HL-60 (cell line): Measurements from ENCODE around the gene UNK.

Experiments
- DNase-seq, 2 experiments: peaks; one replicate each; pipeline ENCODE4 v3.0.0-alpha.2; 2010 to 2020; ENCODE audit warnings: low read depth in 1 of 2, low spot score in 1 of 2
- H3K27ac ChIP-seq: fragments of 250-450 bp; sonication (Bioruptor Pico); replicated peaks from 2 replicates; pipeline ENCODE4 v1.5.1; 2020; ENCODE audit warnings: mild to moderate bottlenecking, moderate library complexity
- H3K27me3 ChIP-seq: fragments of 250-450 bp; sonication (Bioruptor Pico); 2 replicates; pipeline ENCODE4 v1.5.1; 2021; ENCODE audit warnings: mild to moderate bottlenecking, moderate library complexity; ENCODE audit not compliant: insufficient read depth, poor library complexity, severe bottlenecking
- H3K4me3 ChIP-seq: replicated peaks from 2 replicates; pipeline ENCODE4 v1.5.1; 2011; ENCODE audit warnings: mild to moderate bottlenecking, control low read depth, low read length; ENCODE audit not compliant: insufficient read depth
- CTCF ChIP-seq: IDR thresholded peaks from one replicate; pipeline ENCODE4 v1.5.1; 2011; ENCODE audit warnings: low read length, control low read depth, inconsistent platforms; ENCODE audit not compliant: insufficient read depth
- GABPA ChIP-seq: IDR thresholded peaks from 2 replicates; pipeline ENCODE4 v1.6.1; 2012; ENCODE audit warnings: low read depth
- POLR2AphosphoS5 ChIP-seq: IDR thresholded peaks from 2 replicates; pipeline ENCODE4 v1.6.1; 2012; ENCODE audit warnings: low read depth
- SPI1 ChIP-seq: IDR thresholded peaks from 2 replicates; pipeline ENCODE4 v1.6.1; 2012; ENCODE audit warnings: low read depth, mild to moderate bottlenecking, borderline replicate concordance
- TF ChIP-seq, protein P1 (sequence below): IDR thresholded peaks from 2 replicates; pipeline ENCODE4 v1.6.1; 2012; ENCODE audit warnings: low read depth; ENCODE audit not compliant: insufficient replicate concordance

Gene UNK

DNA sequence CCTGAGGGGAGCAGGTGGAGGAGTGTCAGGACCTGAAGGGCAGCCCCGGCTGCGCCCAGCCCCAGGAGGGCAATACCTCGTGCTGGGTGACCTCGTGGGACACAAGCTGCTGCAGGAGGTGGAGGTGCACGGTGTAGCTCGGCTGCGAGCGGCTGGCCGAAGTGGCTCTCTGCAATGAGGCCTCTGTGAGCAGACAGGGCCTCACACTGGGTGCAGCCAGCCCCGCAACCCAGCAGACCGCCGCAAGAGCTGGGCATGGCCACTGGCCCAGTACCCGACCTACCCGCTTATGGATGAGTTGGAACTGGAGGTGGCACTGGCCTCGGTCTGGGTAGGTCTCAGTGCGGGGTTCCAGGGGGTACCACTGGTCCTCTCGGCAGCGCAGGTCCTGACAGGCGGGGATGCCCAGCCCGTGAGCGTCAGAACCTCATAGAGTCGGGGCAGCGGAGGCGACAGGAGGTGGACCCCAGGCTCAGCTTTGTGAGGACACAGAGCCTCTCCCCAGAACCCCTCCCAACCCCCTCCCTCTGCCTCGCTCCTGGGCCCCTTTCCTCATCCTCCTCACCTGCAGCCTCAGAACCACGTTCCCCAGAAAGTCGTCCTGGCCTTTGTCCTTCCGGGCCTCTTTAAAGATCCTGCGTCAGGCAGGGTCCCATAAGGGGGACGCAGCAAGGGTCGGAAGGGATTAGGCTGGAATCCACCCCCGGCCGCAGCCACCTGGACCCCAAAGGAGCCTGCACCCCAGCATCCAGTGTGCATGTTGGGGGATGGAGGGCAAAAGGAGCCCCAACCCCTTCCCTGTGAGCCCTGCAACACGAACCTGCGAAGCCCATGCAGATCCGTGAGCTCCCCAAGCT is 55.6 kb downstream of the UNK start:
- H3K27ac ChIP-seq, result no peak overlapping the region
- H3K4me3 ChIP-seq, result no peak overlapping the region
- H3K27me3 ChIP-seq, result no peaks in the 10 kb centered on the region
- no peak for DNase-seq
- TF ChIP-seq CTCF (no peak), SPI1 (no peak), POLR2AphosphoS5 (no peak), GABPA (no peak)
- TF ChIP-seq, protein P1, sequence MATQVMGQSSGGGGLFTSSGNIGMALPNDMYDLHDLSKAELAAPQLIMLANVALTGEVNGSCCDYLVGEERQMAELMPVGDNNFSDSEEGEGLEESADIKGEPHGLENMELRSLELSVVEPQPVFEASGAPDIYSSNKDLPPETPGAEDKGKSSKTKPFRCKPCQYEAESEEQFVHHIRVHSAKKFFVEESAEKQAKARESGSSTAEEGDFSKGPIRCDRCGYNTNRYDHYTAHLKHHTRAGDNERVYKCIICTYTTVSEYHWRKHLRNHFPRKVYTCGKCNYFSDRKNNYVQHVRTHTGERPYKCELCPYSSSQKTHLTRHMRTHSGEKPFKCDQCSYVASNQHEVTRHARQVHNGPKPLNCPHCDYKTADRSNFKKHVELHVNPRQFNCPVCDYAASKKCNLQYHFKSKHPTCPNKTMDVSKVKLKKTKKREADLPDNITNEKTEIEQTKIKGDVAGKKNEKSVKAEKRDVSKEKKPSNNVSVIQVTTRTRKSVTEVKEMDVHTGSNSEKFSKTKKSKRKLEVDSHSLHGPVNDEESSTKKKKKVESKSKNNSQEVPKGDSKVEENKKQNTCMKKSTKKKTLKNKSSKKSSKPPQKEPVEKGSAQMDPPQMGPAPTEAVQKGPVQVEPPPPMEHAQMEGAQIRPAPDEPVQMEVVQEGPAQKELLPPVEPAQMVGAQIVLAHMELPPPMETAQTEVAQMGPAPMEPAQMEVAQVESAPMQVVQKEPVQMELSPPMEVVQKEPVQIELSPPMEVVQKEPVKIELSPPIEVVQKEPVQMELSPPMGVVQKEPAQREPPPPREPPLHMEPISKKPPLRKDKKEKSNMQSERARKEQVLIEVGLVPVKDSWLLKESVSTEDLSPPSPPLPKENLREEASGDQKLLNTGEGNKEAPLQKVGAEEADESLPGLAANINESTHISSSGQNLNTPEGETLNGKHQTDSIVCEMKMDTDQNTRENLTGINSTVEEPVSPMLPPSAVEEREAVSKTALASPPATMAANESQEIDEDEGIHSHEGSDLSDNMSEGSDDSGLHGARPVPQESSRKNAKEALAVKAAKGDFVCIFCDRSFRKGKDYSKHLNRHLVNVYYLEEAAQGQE, result no peak

DNA sequence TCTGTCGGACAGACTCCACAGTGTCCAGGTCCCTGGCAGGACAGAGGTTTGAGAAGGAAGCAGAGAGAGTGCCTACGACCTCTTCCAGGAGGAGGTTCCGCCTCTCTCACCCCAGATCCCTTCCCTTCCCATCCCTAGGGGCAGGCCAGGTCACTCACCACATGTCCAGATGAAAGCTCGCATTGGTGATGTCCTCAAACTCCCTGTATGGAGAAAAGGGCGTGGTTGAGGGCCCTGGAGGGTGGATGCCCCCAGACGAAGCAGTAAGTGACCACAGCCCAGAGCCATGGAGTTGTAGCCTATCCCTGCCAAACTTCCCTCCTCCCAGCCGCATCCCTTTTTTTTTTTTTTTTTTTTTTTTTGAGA is 56.2 kb downstream of the UNK start:
- TF ChIP-seq, protein P1, result no peak
- no peak for TF ChIP-seq CTCF
- TF ChIP-seq SPI1, result no peak
- no peak for TF ChIP-seq GABPA
- TF ChIP-seq POLR2AphosphoS5, result no peak

DNA sequence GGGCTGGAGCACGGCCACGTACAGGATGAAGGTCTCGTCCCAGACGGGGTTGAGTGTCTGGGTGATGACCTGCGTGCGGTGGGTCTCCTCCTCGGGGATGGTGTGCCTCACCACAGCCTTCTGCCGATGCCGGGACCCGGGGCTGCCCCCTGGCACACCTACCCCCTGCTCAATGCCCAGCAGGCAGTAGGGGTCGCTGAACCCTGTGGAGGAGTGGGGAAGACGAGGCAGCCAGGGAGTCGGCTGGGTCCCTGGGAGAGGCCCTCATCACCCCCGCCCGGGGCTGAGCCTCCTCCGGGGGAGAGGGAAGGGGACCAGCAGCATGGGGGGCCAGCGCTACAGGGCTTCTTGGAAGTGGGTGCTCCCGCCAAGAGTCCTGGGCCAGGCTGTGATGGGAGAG is 57.8 kb downstream of the UNK start:
- TF ChIP-seq GABPA (no peak), POLR2AphosphoS5 (no peak), SPI1 (no peak), CTCF (no peak)
- TF ChIP-seq, protein P1, result no peak
- DNase-seq, result no peak
- Histone ChIP-seq H3K4me3 (peak overlapping the region; percentile 81; the same call in 1 of the 2 replicates), H3K27ac (peak overlapping the region; percentile 94), H3K27me3 (no peaks in the 10 kb centered on the region)

More for the DNA sequence above, 56.2 kb downstream of the UNK start:
- H3K4me3 ChIP-seq, result no peak overlapping the region
- DNase-seq, result no peak
- no peaks in the 10 kb centered on the region for H3K27me3 ChIP-seq
- no peak overlapping the region for H3K27ac ChIP-seq
